Measurements from ENCODE around the gene SLC34A1. TPM values are rescaled to one million over a fixed set of nuclear protein-coding genes. Genes with fewer than 3 reads are reported as not detected.

The SLC34A1 gene
- total and polyA plus RNA-seq, 4 donors, result 0.23 to 1.0 (median 0.47) TPM

DNA sequence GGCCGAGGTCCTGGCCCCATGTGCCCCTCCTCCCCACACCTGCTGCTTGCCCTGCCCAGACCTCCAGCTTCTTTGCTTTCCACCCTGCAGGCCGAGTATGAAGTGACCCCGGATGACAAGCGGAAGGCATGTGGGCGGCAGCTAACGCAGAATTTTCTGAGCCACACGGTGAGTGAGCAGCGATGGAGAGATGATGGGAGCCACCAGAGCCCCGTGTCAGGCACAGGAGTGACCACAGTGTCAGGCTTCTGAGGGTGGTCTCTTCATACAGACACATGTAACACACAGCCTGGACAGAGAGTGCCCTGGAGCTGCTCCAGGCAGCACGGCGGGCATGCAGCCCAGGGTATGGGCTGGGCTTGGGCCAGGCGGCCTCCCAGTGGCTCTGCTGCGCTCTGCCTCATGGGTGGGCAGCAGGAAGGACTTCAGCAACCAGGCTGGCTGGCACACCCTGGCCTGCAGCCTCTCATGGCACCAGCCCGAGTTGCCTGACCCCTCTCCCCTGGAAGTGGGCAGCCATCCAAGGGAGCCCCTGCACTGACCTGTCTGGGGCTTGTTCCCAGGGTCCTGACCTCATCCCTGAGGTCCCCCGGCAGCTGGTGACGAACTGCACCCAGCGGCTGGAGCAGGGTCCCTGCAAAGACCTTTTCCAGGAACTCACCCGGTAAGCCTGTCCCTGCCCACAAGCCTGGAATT lies 48.1 kb downstream of the SLC34A1 start:
- Histone ChIP-seq H3K27ac (ENCODE audit: low read depth in 1 of 2, low read length in 2 of 2) (peak overlapping the region in 1 of 2 donors; percentile 55), H3K9ac (ENCODE audit: low read depth in 1 of 2, low read length in 2 of 2) (no peak overlapping the region), H3K36me3 (ENCODE audit: control insufficient read depth in 4 of 4, insufficient read depth in 3 of 4, low read depth in 1 of 4, low read length in 3 of 4) (peaks cover 6 to 23% (median 14%) of the 10 kb centered on the region in 4 donors), H3K4me3 (ENCODE audit: low read depth in 1 of 3, low read length in 3 of 3) (no peak overlapping the region), H3K27me3 (ENCODE audit: control insufficient read depth in 4 of 4, insufficient read depth in 4 of 4, low read length in 3 of 4) (no peaks in the 10 kb centered on the region), H3K4me1 (ENCODE audit: control insufficient read depth in 4 of 4, insufficient read depth in 4 of 4, low read length in 3 of 4) (peaks cover 0 to 15% (median 9%) of the 10 kb centered on the region in 4 donors), H3K9me3 (ENCODE audit: control insufficient read depth in 4 of 4, low read length in 3 of 4) (no peaks in the 10 kb centered on the region)
- 86% methylated on average over 18 of the region's 18 CpGs for WGBS
- TF ChIP-seq, protein P1, sequence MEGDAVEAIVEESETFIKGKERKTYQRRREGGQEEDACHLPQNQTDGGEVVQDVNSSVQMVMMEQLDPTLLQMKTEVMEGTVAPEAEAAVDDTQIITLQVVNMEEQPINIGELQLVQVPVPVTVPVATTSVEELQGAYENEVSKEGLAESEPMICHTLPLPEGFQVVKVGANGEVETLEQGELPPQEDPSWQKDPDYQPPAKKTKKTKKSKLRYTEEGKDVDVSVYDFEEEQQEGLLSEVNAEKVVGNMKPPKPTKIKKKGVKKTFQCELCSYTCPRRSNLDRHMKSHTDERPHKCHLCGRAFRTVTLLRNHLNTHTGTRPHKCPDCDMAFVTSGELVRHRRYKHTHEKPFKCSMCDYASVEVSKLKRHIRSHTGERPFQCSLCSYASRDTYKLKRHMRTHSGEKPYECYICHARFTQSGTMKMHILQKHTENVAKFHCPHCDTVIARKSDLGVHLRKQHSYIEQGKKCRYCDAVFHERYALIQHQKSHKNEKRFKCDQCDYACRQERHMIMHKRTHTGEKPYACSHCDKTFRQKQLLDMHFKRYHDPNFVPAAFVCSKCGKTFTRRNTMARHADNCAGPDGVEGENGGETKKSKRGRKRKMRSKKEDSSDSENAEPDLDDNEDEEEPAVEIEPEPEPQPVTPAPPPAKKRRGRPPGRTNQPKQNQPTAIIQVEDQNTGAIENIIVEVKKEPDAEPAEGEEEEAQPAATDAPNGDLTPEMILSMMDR (IDR thresholded peaks at IDR 0.05; ENCODE audit: low read depth, low read length, missing input control), result no peak
- DNase-seq (ENCODE audit: low spot score), result no peak

- H3K9me3 ChIP-seq (ENCODE audit: control insufficient read depth in 4 of 4, low read length in 3 of 4), result no peaks in the 10 kb centered on the region
- WGBS, result 93% methylated on average over 25 of the region's 25 CpGs
- TF ChIP-seq GABPA (IDR thresholded peaks at IDR 0.05 in 1 of 2, conservative IDR thresholded peaks at IDR 0.05 in 1 of 2) (no peak), HNF4G (IDR thresholded peaks at IDR 0.05) (no peak), JUND (IDR thresholded peaks at IDR 0.05) (no peak), FOXA2 (IDR thresholded peaks at IDR 0.05) (no peak), YY1 (IDR thresholded peaks at IDR 0.05) (no peak), HNF4A (conservative IDR thresholded peaks at IDR 0.05) (no peak), EGR1 (IDR thresholded peaks at IDR 0.05; ENCODE audit: low read depth in 2 of 2) (no peak), RXRA (IDR thresholded peaks at IDR 0.05) (no peak), SP1 (IDR thresholded peaks at IDR 0.05) (no peak), ZBTB33 (IDR thresholded peaks at IDR 0.05) (no peak), RAD21 (IDR thresholded peaks at IDR 0.05) (no peak), FOXA1 (IDR thresholded peaks at IDR 0.05) (no peak), TAF1 (conservative IDR thresholded peaks at IDR 0.05) (no peak), NR2F2 (IDR thresholded peaks at IDR 0.05) (no peak)
- TF ChIP-seq, protein P2, sequence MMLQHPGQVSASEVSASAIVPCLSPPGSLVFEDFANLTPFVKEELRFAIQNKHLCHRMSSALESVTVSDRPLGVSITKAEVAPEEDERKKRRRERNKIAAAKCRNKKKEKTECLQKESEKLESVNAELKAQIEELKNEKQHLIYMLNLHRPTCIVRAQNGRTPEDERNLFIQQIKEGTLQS (IDR thresholded peaks at IDR 0.05), result no peak
- TF ChIP-seq, protein P3, sequence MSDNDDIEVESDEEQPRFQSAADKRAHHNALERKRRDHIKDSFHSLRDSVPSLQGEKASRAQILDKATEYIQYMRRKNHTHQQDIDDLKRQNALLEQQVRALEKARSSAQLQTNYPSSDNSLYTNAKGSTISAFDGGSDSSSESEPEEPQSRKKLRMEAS (IDR thresholded peaks at IDR 0.05), result no peak
- TF ChIP-seq, protein P4, sequence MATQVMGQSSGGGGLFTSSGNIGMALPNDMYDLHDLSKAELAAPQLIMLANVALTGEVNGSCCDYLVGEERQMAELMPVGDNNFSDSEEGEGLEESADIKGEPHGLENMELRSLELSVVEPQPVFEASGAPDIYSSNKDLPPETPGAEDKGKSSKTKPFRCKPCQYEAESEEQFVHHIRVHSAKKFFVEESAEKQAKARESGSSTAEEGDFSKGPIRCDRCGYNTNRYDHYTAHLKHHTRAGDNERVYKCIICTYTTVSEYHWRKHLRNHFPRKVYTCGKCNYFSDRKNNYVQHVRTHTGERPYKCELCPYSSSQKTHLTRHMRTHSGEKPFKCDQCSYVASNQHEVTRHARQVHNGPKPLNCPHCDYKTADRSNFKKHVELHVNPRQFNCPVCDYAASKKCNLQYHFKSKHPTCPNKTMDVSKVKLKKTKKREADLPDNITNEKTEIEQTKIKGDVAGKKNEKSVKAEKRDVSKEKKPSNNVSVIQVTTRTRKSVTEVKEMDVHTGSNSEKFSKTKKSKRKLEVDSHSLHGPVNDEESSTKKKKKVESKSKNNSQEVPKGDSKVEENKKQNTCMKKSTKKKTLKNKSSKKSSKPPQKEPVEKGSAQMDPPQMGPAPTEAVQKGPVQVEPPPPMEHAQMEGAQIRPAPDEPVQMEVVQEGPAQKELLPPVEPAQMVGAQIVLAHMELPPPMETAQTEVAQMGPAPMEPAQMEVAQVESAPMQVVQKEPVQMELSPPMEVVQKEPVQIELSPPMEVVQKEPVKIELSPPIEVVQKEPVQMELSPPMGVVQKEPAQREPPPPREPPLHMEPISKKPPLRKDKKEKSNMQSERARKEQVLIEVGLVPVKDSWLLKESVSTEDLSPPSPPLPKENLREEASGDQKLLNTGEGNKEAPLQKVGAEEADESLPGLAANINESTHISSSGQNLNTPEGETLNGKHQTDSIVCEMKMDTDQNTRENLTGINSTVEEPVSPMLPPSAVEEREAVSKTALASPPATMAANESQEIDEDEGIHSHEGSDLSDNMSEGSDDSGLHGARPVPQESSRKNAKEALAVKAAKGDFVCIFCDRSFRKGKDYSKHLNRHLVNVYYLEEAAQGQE (IDR thresholded peaks at IDR 0.05), result no peak
- TF ChIP-seq, protein P1 (IDR thresholded peaks at IDR 0.05; ENCODE audit: low read depth, low read length, missing input control), result no peak
- H3K4me3 ChIP-seq (ENCODE audit: low read depth in 1 of 3, low read length in 3 of 3), result no peak overlapping the region
- no peak for DNase-seq (ENCODE audit: low spot score)
- H3K9ac ChIP-seq (ENCODE audit: low read depth in 1 of 2, low read length in 2 of 2), result no peak overlapping the region
- H3K4me1 ChIP-seq (ENCODE audit: control insufficient read depth in 4 of 4, insufficient read depth in 4 of 4, low read length in 3 of 4), result peaks cover 0 to 8% (median 2%) of the 10 kb centered on the region in 4 donors
- H3K27me3 ChIP-seq (ENCODE audit: control insufficient read depth in 4 of 4, insufficient read depth in 4 of 4, low read length in 3 of 4), result no peaks in the 10 kb centered on the region
- H3K27ac ChIP-seq (ENCODE audit: low read depth in 1 of 2, low read length in 2 of 2), result no peak overlapping the region
- H3K36me3 ChIP-seq (ENCODE audit: control insufficient read depth in 4 of 4, insufficient read depth in 3 of 4, low read depth in 1 of 4, low read length in 3 of 4), result peaks cover 6 to 27% (median 19%) of the 10 kb centered on the region in 4 donors
Observed at GRCh38 chr5:177432839-177433657, 48.8 kb downstream of the SLC34A1 start.
